GM12878 (cell line): ENCODE data around the gene TGM5. TPM values are rescaled to one million over a fixed set of nuclear protein-coding genes. Genes with fewer than 3 reads are reported as not detected.

Source experiments
- ATAC-seq: fragments of 200-7000 bp; cut with Tn5 transposase; 3 replicates; pipeline ENCODE4 v1.9.1; 2020; ENCODE audit warnings: mild to moderate bottlenecking, moderate library complexity
- BruUV-seq: library from RNA; stranded (reverse); fragments of 400-500 nt; replicated peaks from 2 replicates; lab custom pipeline; 2021; lab: Mats Ljungman, UMichigan
- CTCF ChIA-PET: fragments of 300-600 bp; sonication (Branson Sonifier 250); formaldehyde crosslinking; extraction: SDS; loops from one replicate; lab custom pipeline; 2021; ENCODE audit warnings: inconsistent platforms; lab: Yijun Ruan, JAX
- POLR2A ChIA-PET: fragments of 350-600 bp; formaldehyde crosslinking; extraction: SDS; loops from one replicate; lab custom pipeline; 2021; ENCODE audit warnings: inconsistent platforms; lab: Charles Lee
- RAD21 ChIA-PET: fragments of 300-600 bp; sonication (Branson Sonifier 250); formaldehyde crosslinking; loops from one replicate; lab custom pipeline; 2023; ENCODE audit warnings: antibody characterized with exemption; ENCODE audit not compliant: unreplicated experiment; lab: Charles Lee
- SMC1A ChIA-PET: fragments of 300-600 bp; sonication (Branson Sonifier 250); formaldehyde crosslinking; loops from one replicate; lab custom pipeline; 2023; ENCODE audit not compliant: unreplicated experiment, uncharacterized antibody; lab: Charles Lee
- DNase-seq: peaks from one replicate; pipeline ENCODE4 v3.0.0-alpha.2; 2011; ENCODE audit warnings: low read depth, low spot score
- FAIRE-seq: peaks from 3 replicates; lab custom pipeline; 2011; peaks lifted over from hg19 to GRCh38; lab: Jason Lieb, UNC
- H2AFZ ChIP-seq: 2 replicates; pipeline ENCODE4 v1.6.0; 2011; ENCODE audit warnings: low read depth, low read length, control low read depth; ENCODE audit not compliant: control insufficient read depth
- H3K27ac ChIP-seq: 2 replicates; pipeline ENCODE4 v1.5.1; 2011; ENCODE audit warnings: control low read depth; ENCODE audit not compliant: control insufficient read depth, insufficient read depth
- H3K27me3 ChIP-seq, 2 experiments: replicated peaks in 1 of 2; 2 replicates each; pipeline versions ENCODE4 v1.6.0 to v1.6.1; 2011; ENCODE audit warnings: low read length in 1 of 2; ENCODE audit not compliant: control insufficient read depth in 2 of 2, insufficient read depth in 2 of 2
- H3K36me3 ChIP-seq, 2 experiments: 2 replicates each; pipeline ENCODE4 v1.5.1; 2011; ENCODE audit warnings: low read length in 1 of 2; ENCODE audit not compliant: control insufficient read depth in 2 of 2, insufficient read depth in 2 of 2
- H3K4me1 ChIP-seq: 2 replicates; pipeline ENCODE4 v1.6.1; 2011; ENCODE audit warnings: mild to moderate bottlenecking, low read length, moderate library complexity, mixed read lengths; ENCODE audit not compliant: control insufficient read depth, insufficient read depth
- H3K4me2 ChIP-seq: 2 replicates; pipeline ENCODE4 v1.6.0; 2011; ENCODE audit warnings: control low read depth; ENCODE audit not compliant: control insufficient read depth, insufficient read depth
- H3K4me3 ChIP-seq: fragments of 200-600 bp; sonication (generic); 2 replicates; pipeline ENCODE4 v1.5.1; 2016
- H3K79me2 ChIP-seq: 2 replicates; pipeline ENCODE4 v1.6.0; 2011; ENCODE audit warnings: low read length; ENCODE audit not compliant: control insufficient read depth, insufficient read depth
- H3K9ac ChIP-seq: 2 replicates; pipeline ENCODE4 v1.8.0; 2011; ENCODE audit warnings: low read length, control low read depth, mixed read lengths; ENCODE audit not compliant: control insufficient read depth, insufficient read depth
- H3K9me3 ChIP-seq: replicated peaks from 3 replicates; pipeline ENCODE4 v1.5.1; 2011; ENCODE audit warnings: mild to moderate bottlenecking, low read length; ENCODE audit not compliant: control insufficient read depth, insufficient read depth
- H4K20me1 ChIP-seq: 2 replicates; pipeline ENCODE4 v1.6.0; 2011; ENCODE audit not compliant: control insufficient read depth, insufficient read depth
- TAF1 ChIP-seq: IDR thresholded peaks from 2 replicates; pipeline ENCODE4 v1.6.1; 2011; ENCODE audit warnings: mild to moderate bottlenecking, low read depth, low read length, borderline replicate concordance
- WGBS: methylation state at CpG from one replicate; pipeline ENCODE4 v1.1.6; 2016; ENCODE audit warnings: low lambda C conversion rate; ENCODE audit not compliant: insufficient replicate concordance, insufficient coverage; ENCODE audit errors: missing lambda C conversion rate; 5-methylcytosine and 5-hydroxymethylcytosine counted together
- in situ Hi-C: fragments of 300-500 bp; cut with MboI; formaldehyde crosslinking; loops from 9 replicates; pipeline ENCODE4 v1.14.3; 2018; ENCODE audit warnings: mixed read lengths
- intact Hi-C: fragments of 100-400 bp; cut with micrococcal nuclease; formaldehyde crosslinking; loops from one replicate; pipeline ENCODE4 v1.14.2; 2022; ENCODE audit not compliant: unreplicated experiment
- polyA plus RNA-seq, 11 experiments: library from polyadenylated mRNA; depleted of rRNA in 4 of 11; unstranded in 6 of 11; stranded (reverse) in 5 of 11; fragments of >200 nt; fragmentation: Nextera tagmentation in 4 of 11; fragmentation: Illumina TruSeq in 1 of 11; extraction: Ambion mirVana in 4 of 11; extraction: Trizol in 1 of 11; gene quantifications; 1 replicate in 1 of 11; 2 replicates in 10 of 11; pipeline versions ENCODE4 v1.2.1 to v1.2.3, GENCODE V29; 2011 to 2016; ENCODE audit warnings: inconsistent platforms in 2 of 11, missing spikeins in 2 of 11, low read depth in 1 of 11
- total RNA-seq, 4 experiments: library from RNA; depleted of rRNA in 3 of 4; stranded (reverse); fragments of >200 nt in 3 of 4; fragmentation: Illumina TruSeq in 1 of 4; extraction: Trizol in 1 of 4; gene quantifications; 2 replicates each; pipeline versions ENCODE4 v1.2.1 to v1.2.3, GENCODE V29; 2013 to 2021
- TF ChIP-seq, protein P1 (sequence below): fragments of 450-650 bp; IDR thresholded peaks from 2 replicates; pipeline ENCODE4 v1.6.1; 2017; ENCODE audit warnings: antibody characterized with exemption, mild to moderate bottlenecking, moderate library complexity
- TF ChIP-seq, protein P2 (sequence below): fragments of 450-650 bp; formaldehyde crosslinking; IDR thresholded peaks from 2 replicates; pipeline ENCODE4 v1.4.0; 2020; ENCODE audit warnings: mild to moderate bottlenecking, moderate library complexity

The TGM5 gene
- total and polyA plus RNA-seq, 10 of the 15 experiments (the other 5 are each of a cell fraction or from before 2014, with no cell fraction given) = 4.4 to 27.1 (median 5.6) TPM

DNA sequence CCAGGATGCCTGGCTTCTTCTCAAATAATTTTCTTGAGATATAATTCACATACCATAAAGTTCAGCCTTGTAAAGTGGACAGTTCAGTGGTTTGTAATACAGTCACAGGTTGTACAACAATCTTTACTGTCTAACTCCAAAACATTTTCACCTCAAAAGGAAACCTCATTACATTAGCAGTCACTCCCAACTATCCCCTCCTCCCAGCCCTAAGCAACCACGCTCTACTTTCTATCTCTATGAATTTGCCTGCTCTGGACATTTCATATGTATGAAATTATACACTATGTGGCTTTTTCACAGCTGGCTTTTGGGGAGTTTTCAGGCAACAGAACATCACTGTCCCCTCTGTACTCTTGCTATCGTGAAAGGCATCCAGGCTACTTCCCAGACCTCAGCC, 17.5 kb downstream of the TGM5 start:
- CTCF ChIA-PET = interaction anchor here (1.0 to 8.9 kb wide), 8 partner anchors 8 to 265 kb away, joined by 3 to 86 read pairs (median 4); partner anchors contain the start of gene TGM5

More for the DNA sequence above, 17.5 kb downstream of the TGM5 start:
- H3K9ac ChIP-seq = peak overlapping the region; percentile 53
- no peaks in the 10 kb centered on the region for H3K36me3 ChIP-seq
- H4K20me1 ChIP-seq = no peaks in the 10 kb centered on the region
- H3K4me2 ChIP-seq = peak overlapping the region; percentile 65
- no peaks in the 10 kb centered on the region for H3K79me2 ChIP-seq
- no TSS peak for BruUV-seq
- ATAC-seq = peak; percentile 10
- 0% methylated on average over 2 of the region's 2 CpGs for WGBS
- H3K27me3 ChIP-seq = no peaks in the 10 kb centered on the region
- H3K27ac ChIP-seq = peak overlapping the region; percentile 80
- peaks cover 48% of the 10 kb centered on the region for H3K4me1 ChIP-seq
- SMC1A ChIA-PET = interaction anchor here (0.7 to 3.5 kb wide), 5 partner anchors 8 to 23 kb away, joined by 3 to 17 read pairs (median 11); no protein-coding TSS in a partner anchor
- RAD21 ChIA-PET = interaction anchor here (0.9 to 7.9 kb wide), 5 partner anchors 11 to 23 kb away, joined by 3 to 76 read pairs (median 12); partner anchors contain the start of gene TGM5
- no peaks in the 10 kb centered on the region for H3K9me3 ChIP-seq
- intact Hi-C loops = loop anchor here (1.0 kb wide), 1 partner anchor 10 kb away; no protein-coding TSS in a partner anchor
- peak overlapping the region; percentile 46; the same call in 1 of the 2 replicates for H2AFZ ChIP-seq
- FAIRE-seq = no peak
- in situ Hi-C loops = no loop called here
- DNase-seq = no peak
- no peak for TF ChIP-seq TAF1
- TF ChIP-seq, protein P1, sequence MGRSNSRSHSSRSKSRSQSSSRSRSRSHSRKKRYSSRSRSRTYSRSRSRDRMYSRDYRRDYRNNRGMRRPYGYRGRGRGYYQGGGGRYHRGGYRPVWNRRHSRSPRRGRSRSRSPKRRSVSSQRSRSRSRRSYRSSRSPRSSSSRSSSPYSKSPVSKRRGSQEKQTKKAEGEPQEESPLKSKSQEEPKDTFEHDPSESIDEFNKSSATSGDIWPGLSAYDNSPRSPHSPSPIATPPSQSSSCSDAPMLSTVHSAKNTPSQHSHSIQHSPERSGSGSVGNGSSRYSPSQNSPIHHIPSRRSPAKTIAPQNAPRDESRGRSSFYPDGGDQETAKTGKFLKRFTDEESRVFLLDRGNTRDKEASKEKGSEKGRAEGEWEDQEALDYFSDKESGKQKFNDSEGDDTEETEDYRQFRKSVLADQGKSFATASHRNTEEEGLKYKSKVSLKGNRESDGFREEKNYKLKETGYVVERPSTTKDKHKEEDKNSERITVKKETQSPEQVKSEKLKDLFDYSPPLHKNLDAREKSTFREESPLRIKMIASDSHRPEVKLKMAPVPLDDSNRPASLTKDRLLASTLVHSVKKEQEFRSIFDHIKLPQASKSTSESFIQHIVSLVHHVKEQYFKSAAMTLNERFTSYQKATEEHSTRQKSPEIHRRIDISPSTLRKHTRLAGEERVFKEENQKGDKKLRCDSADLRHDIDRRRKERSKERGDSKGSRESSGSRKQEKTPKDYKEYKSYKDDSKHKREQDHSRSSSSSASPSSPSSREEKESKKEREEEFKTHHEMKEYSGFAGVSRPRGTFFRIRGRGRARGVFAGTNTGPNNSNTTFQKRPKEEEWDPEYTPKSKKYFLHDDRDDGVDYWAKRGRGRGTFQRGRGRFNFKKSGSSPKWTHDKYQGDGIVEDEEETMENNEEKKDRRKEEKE = no peak
- TF ChIP-seq, protein P2, sequence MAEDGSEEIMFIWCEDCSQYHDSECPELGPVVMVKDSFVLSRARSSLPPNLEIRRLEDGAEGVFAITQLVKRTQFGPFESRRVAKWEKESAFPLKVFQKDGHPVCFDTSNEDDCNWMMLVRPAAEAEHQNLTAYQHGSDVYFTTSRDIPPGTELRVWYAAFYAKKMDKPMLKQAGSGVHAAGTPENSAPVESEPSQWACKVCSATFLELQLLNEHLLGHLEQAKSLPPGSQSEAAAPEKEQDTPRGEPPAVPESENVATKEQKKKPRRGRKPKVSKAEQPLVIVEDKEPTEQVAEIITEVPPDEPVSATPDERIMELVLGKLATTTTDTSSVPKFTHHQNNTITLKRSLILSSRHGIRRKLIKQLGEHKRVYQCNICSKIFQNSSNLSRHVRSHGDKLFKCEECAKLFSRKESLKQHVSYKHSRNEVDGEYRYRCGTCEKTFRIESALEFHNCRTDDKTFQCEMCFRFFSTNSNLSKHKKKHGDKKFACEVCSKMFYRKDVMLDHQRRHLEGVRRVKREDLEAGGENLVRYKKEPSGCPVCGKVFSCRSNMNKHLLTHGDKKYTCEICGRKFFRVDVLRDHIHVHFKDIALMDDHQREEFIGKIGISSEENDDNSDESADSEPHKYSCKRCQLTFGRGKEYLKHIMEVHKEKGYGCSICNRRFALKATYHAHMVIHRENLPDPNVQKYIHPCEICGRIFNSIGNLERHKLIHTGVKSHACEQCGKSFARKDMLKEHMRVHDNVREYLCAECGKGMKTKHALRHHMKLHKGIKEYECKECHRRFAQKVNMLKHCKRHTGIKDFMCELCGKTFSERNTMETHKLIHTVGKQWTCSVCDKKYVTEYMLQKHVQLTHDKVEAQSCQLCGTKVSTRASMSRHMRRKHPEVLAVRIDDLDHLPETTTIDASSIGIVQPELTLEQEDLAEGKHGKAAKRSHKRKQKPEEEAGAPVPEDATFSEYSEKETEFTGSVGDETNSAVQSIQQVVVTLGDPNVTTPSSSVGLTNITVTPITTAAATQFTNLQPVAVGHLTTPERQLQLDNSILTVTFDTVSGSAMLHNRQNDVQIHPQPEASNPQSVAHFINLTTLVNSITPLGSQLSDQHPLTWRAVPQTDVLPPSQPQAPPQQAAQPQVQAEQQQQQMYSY = no peak
- 0 out of 2 replicates have a peak overlapping the region, but pooled peaks have one; percentile 5 for H3K4me3 ChIP-seq
- POLR2A ChIA-PET = no interaction called here
